Measurements from ENCODE around the gene CCDC71.

DNA sequence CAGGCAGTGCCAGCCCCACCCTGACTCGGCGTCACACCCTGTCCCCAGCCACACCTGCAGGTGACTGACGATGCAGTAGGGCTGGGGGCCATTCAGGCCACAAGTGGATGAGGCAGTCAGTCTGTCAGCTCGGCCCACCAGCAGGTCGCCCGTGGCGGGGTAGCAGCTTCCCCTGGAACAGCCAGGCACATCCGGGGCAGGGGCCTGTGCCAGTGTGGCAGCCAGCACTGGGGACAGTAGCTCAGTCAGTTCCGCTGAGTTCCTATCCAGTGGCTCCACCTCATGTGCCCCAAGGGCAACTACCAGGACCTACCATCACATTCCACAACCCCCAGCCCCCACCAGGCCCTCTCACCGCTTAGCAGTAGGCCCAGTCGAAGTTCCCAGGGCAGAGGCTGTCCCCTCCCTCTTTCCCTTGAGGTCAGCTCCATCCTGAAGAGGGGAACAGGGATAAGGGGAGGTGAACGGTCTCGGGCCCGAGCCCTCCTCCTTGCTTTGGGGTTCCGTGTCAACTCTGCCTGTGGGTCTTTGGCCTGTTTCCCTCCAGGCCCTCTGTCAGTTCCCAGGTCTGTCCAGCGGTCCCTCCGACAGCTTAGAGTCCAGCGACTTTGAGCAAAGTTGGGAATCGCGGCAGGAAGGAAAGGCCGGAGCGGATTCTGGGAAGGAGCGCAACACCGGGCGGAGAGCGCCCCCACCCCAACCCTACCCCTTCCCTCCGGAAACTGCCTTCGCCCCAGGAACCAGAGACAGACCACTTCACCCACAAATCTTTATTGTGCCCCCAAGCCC lies 33.5 kb downstream of the CCDC71 start, which contains the start of gene LAMB2:
- TF ChIP-seq, protein P1, sequence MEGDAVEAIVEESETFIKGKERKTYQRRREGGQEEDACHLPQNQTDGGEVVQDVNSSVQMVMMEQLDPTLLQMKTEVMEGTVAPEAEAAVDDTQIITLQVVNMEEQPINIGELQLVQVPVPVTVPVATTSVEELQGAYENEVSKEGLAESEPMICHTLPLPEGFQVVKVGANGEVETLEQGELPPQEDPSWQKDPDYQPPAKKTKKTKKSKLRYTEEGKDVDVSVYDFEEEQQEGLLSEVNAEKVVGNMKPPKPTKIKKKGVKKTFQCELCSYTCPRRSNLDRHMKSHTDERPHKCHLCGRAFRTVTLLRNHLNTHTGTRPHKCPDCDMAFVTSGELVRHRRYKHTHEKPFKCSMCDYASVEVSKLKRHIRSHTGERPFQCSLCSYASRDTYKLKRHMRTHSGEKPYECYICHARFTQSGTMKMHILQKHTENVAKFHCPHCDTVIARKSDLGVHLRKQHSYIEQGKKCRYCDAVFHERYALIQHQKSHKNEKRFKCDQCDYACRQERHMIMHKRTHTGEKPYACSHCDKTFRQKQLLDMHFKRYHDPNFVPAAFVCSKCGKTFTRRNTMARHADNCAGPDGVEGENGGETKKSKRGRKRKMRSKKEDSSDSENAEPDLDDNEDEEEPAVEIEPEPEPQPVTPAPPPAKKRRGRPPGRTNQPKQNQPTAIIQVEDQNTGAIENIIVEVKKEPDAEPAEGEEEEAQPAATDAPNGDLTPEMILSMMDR (IDR thresholded peaks at IDR 0.05 in 2 of 3, conservative IDR thresholded peaks at IDR 0.05 in 1 of 3; ENCODE audit: insufficient read depth in 2 of 3, low read depth in 1 of 3, low read length in 3 of 3): peak in 2 of 3 experiments; percentile 3 to 26; a peak in 1 of 6 replicates
- TF ChIP-seq FOXJ3 (CRISPR knock-in tag; IDR thresholded peaks at IDR 0.05) (no peak), POLR2AphosphoS5 (IDR thresholded peaks at IDR 0.05; ENCODE audit: control insufficient read depth, insufficient read depth, low read depth, low read length) (no peak), MAZ (CRISPR knock-in tag; conservative IDR thresholded peaks at IDR 0.05 in 1 of 2, IDR thresholded peaks at IDR 0.05 in 1 of 2) (peak in 1 of 2 experiments; percentile 47; a peak in 2 of 4 replicates), ESRRA (IDR thresholded peaks at IDR 0.05; ENCODE audit: borderline replicate concordance, low read depth) (peak; percentile 16; the same call in 1 of the 2 replicates), KAT8 (IDR thresholded peaks at IDR 0.05; ENCODE audit: low read depth) (no peak), ETV1 (tag; conservative IDR thresholded peaks at IDR 0.05; ENCODE audit: low read depth) (0 out of 2 replicates have a peak, but pooled peaks have one; percentile 12), SMAD3 (CRISPR knock-in tag; conservative IDR thresholded peaks at IDR 0.05) (no peak), KDM5B (IDR thresholded peaks at IDR 0.05; ENCODE audit: insufficient replicate concordance, low read depth, low read length) (no peak), ETV5 (CRISPR knock-in tag; IDR thresholded peaks at IDR 0.05; ENCODE audit: low read depth) (no peak)
- TF ChIP-seq, protein P2, sequence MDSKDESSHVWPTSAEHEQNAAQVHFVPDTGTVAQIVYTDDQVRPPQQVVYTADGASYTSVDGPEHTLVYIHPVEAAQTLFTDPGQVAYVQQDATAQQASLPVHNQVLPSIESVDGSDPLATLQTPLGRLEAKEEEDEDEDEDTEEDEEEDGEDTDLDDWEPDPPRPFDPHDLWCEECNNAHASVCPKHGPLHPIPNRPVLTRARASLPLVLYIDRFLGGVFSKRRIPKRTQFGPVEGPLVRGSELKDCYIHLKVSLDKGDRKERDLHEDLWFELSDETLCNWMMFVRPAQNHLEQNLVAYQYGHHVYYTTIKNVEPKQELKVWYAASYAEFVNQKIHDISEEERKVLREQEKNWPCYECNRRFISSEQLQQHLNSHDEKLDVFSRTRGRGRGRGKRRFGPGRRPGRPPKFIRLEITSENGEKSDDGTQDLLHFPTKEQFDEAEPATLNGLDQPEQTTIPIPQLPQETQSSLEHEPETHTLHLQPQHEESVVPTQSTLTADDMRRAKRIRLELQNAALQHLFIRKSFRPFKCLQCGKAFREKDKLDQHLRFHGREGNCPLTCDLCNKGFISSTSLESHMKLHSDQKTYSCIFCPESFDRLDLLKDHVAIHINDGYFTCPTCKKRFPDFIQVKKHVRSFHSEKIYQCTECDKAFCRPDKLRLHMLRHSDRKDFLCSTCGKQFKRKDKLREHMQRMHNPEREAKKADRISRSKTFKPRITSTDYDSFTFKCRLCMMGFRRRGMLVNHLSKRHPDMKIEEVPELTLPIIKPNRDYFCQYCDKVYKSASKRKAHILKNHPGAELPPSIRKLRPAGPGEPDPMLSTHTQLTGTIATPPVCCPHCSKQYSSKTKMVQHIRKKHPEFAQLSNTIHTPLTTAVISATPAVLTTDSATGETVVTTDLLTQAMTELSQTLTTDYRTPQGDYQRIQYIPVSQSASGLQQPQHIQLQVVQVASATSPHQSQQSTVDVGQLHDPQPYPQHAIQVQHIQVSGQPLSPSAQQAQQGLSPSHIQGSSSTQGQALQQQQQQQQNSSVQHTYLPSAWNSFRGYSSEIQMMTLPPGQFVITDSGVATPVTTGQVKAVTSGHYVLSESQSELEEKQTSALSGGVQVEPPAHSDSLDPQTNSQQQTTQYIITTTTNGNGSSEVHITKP (IDR thresholded peaks at IDR 0.05; ENCODE audit: partially characterized antibody): peak; percentile 7
- TF ChIP-seq, protein P3, sequence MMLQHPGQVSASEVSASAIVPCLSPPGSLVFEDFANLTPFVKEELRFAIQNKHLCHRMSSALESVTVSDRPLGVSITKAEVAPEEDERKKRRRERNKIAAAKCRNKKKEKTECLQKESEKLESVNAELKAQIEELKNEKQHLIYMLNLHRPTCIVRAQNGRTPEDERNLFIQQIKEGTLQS (IDR thresholded peaks at IDR 0.05): no peak
- TF ChIP-seq, protein P3 (CRISPR knock-in tag; conservative IDR thresholded peaks at IDR 0.05): no peak
